H1 (cell line): ENCODE data around the gene SBF2.

Experiments
- EGR1 ChIP-seq: IDR thresholded peaks from 2 replicates; pipeline ENCODE4 v1.6.1; 2011; ENCODE audit warnings: low read depth, low read length, borderline replicate concordance
- EP300 ChIP-seq, 2 experiments: IDR thresholded peaks; 1 replicate in 1 of 2; 2 replicates in 1 of 2; pipeline ENCODE4 v1.6.1; 2011 to 2012; ENCODE audit warnings: low read depth in 2 of 2, low read length in 2 of 2, mild to moderate bottlenecking in 2 of 2, borderline replicate concordance in 1 of 2, inconsistent platforms in 1 of 2, moderate library complexity in 1 of 2
- GTF2F1 ChIP-seq: IDR thresholded peaks from 2 replicates; pipeline ENCODE4 v1.6.1; 2012; ENCODE audit warnings: low read depth, low read length, improper control_type of control experiment, borderline replicate concordance
- NANOG ChIP-seq: IDR thresholded peaks from 2 replicates; pipeline ENCODE4 v1.6.1; 2011; ENCODE audit warnings: low read length, low read depth, mild to moderate bottlenecking, inconsistent platforms; ENCODE audit not compliant: insufficient read depth, poor library complexity, severe bottlenecking
- PHF8 ChIP-seq: fragments of 200-600 bp; sonication (generic); conservative IDR thresholded peaks from 2 replicates; pipeline ENCODE4 v1.7.1; 2012; ENCODE audit warnings: low read depth, mild to moderate bottlenecking, inconsistent platforms, low read length, moderate library complexity
- POLR2AphosphoS5 ChIP-seq: IDR thresholded peaks from 2 replicates; pipeline ENCODE4 v1.6.1; 2011; ENCODE audit warnings: low read depth, low read length
- SP2 ChIP-seq: IDR thresholded peaks from 2 replicates; pipeline ENCODE4 v1.6.1; 2012; ENCODE audit warnings: mild to moderate bottlenecking, low read length, inconsistent platforms
- TCF12 ChIP-seq: IDR thresholded peaks from 2 replicates; pipeline ENCODE4 v1.6.1; 2011; ENCODE audit warnings: low read depth, mild to moderate bottlenecking, low read length
- TF ChIP-seq, protein P1 (sequence below), 3 experiments: IDR thresholded peaks; 1 replicate in 2 of 3; 2 replicates in 1 of 3; pipeline versions ENCODE4 v1.5.1 to v1.6.1; 2011; ENCODE audit warnings: low read length in 3 of 3, mild to moderate bottlenecking in 3 of 3, inconsistent platforms in 2 of 3, low read depth in 1 of 3, moderate library complexity in 1 of 3; ENCODE audit not compliant: insufficient read depth in 1 of 3; ENCODE audit errors: control extremely low read depth in 1 of 3

DNA sequence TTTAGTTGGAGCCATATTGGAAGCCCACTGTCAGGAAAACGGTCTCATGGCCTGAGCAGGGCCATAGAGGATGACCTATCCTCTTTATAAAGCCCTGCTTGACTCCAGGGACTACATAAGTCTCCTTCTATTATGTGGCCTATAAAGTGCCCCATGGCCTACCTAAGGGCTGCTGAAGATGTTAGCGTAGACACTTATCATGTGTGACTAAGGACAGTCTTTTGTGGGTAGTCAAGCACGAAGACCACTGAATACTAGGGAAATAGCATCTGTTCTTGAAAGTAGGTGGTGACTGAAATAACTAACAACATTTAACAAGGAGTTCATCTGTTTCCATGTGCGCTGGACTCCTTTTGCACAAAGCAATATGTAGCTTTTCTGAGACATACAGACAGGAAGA is 513.1 kb downstream of the SBF2 start:
- TF ChIP-seq SP2 (no peak), POLR2AphosphoS5 (no peak), TCF12 (no peak), EGR1 (no peak), GTF2F1 (no peak), PHF8 (no peak), EP300 (IDR thresholded peaks at IDR 0.05; ENCODE audit: borderline replicate concordance in 1 of 2, low read depth in 2 of 2, low read length in 2 of 2) (no peak), NANOG (no peak)
- TF ChIP-seq, protein P1, sequence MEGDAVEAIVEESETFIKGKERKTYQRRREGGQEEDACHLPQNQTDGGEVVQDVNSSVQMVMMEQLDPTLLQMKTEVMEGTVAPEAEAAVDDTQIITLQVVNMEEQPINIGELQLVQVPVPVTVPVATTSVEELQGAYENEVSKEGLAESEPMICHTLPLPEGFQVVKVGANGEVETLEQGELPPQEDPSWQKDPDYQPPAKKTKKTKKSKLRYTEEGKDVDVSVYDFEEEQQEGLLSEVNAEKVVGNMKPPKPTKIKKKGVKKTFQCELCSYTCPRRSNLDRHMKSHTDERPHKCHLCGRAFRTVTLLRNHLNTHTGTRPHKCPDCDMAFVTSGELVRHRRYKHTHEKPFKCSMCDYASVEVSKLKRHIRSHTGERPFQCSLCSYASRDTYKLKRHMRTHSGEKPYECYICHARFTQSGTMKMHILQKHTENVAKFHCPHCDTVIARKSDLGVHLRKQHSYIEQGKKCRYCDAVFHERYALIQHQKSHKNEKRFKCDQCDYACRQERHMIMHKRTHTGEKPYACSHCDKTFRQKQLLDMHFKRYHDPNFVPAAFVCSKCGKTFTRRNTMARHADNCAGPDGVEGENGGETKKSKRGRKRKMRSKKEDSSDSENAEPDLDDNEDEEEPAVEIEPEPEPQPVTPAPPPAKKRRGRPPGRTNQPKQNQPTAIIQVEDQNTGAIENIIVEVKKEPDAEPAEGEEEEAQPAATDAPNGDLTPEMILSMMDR (IDR thresholded peaks at IDR 0.05; ENCODE audit: control extremely low read depth in 1 of 3, insufficient read depth in 1 of 3, low read depth in 1 of 3, low read length in 3 of 3), result no peak
